ENCODE measurements around the gene LIPK. TPM values are rescaled to one million over a fixed set of nuclear protein-coding genes. Genes with fewer than 3 reads are reported as not detected.

LIPK gene
- total and polyA plus RNA-seq, 2 of the 8 experiments (the other 6 are each of a cell fraction or from before 2014, with no cell fraction given), result not detected

Other genes starting within 250 kb of the LIPK start
- gene RNLS, start 122.9 kb upstream of the LIPK start, total RNA-seq (2021; fragmentation: NEBNext Ultra II Directional; extraction: Animal tissue kit (Norgen Biotek cat#: 25700)), result 7.5 TPM in 2 replicates
- gene RNLS, start 122.9 kb upstream of the LIPK start, polyA plus RNA-seq (2011; rRNA removed), result 10.1 and 12.7 TPM in 2 replicates
- gene LIPJ, start 119.5 kb upstream of the LIPK start, total RNA-seq (2021; fragmentation: NEBNext Ultra II Directional; extraction: Animal tissue kit (Norgen Biotek cat#: 25700)), result not detected in 2 replicates
- not detected in 2 replicates for gene LIPJ, start 119.5 kb upstream of the LIPK start, polyA plus RNA-seq (2011; rRNA removed)
- not detected in 2 replicates for gene LIPF, start 41.8 kb upstream of the LIPK start, total RNA-seq (2021; fragmentation: NEBNext Ultra II Directional; extraction: Animal tissue kit (Norgen Biotek cat#: 25700))
- gene LIPF, start 41.8 kb upstream of the LIPK start, polyA plus RNA-seq (2011; rRNA removed), result not detected in 2 replicates
- gene LIPN, start 53.8 kb downstream of the LIPK start, total RNA-seq (2021; fragmentation: NEBNext Ultra II Directional; extraction: Animal tissue kit (Norgen Biotek cat#: 25700)), result not detected in 2 replicates
- gene LIPN, start 53.8 kb downstream of the LIPK start, polyA plus RNA-seq (2011; rRNA removed), result not detected in 2 replicates
- gene LIPM, start 96.5 kb downstream of the LIPK start, total RNA-seq (2021; fragmentation: NEBNext Ultra II Directional; extraction: Animal tissue kit (Norgen Biotek cat#: 25700)), result not detected in 2 replicates
- gene LIPM, start 96.5 kb downstream of the LIPK start, polyA plus RNA-seq (2011; rRNA removed), result not detected in 2 replicates
- not detected in 2 replicates for gene ANKRD22, start 145.6 kb downstream of the LIPK start, total RNA-seq (2021; fragmentation: NEBNext Ultra II Directional; extraction: Animal tissue kit (Norgen Biotek cat#: 25700))
- gene ANKRD22, start 145.6 kb downstream of the LIPK start, polyA plus RNA-seq (2011; rRNA removed), result 0.05 and 0.68 TPM in 2 replicates
- 5.5 and 6.5 TPM in 2 replicates for gene STAMBPL1, start 174.0 kb downstream of the LIPK start, total RNA-seq (2021; fragmentation: NEBNext Ultra II Directional; extraction: Animal tissue kit (Norgen Biotek cat#: 25700))
- gene STAMBPL1, start 174.0 kb downstream of the LIPK start, polyA plus RNA-seq (2011; rRNA removed), result 5.5 and 8.1 TPM in 2 replicates
- 2.0 and 3.5 TPM in 2 replicates for gene ACTA2, start 246.5 kb downstream of the LIPK start, total RNA-seq (2021; fragmentation: NEBNext Ultra II Directional; extraction: Animal tissue kit (Norgen Biotek cat#: 25700))
- 8.7 and 8.9 TPM in 2 replicates for gene ACTA2, start 246.5 kb downstream of the LIPK start, polyA plus RNA-seq (2011; rRNA removed)

All from H1 (cell line).